Nephron progenitor cell (in vitro differentiated cells): ENCODE results near the gene TSEN2.
A peak's percentile ranks its signal among the peaks of the same experiment; 100 is the strongest.

Source experiments
- DNase-seq: peaks from one replicate; pipeline ENCODE4 v3.0.0; 2021
- H3K27ac Mint-ChIP-seq: 2 replicates; pipeline ENCODE4 v1.8.0; 2021; ENCODE audit warnings: mild to moderate bottlenecking, moderate library complexity, mixed read lengths
- H3K27me3 Mint-ChIP-seq: 2 replicates; pipeline ENCODE4 v1.8.0; 2021; ENCODE audit warnings: mild to moderate bottlenecking, low read depth, mixed read lengths; ENCODE audit not compliant: poor library complexity
- H3K36me3 Mint-ChIP-seq: 2 replicates; pipeline ENCODE4 v1.8.0; 2021; ENCODE audit warnings: low read depth, mixed read lengths
- H3K4me1 Mint-ChIP-seq: 2 replicates; pipeline ENCODE4 v1.8.0; 2021; ENCODE audit warnings: mixed read lengths
- H3K4me3 Mint-ChIP-seq: 2 replicates; pipeline ENCODE4 v1.8.0; 2021; ENCODE audit warnings: mild to moderate bottlenecking, moderate library complexity, mixed read lengths
- H3K9me3 Mint-ChIP-seq: 2 replicates; pipeline ENCODE4 v1.8.0; 2021; ENCODE audit warnings: mild to moderate bottlenecking, moderate library complexity, mixed read lengths
- CTCF ChIP-seq: fragments of 200-600 bp; sonication (generic); IDR thresholded peaks from 2 replicates; pipeline ENCODE4 v1.5.0; 2021; ENCODE audit warnings: antibody characterized with exemption

The TSEN2 gene

GRCh38 chr3:12470680-12471079 is 13.6 kb upstream of the TSEN2 start:
- Mint-ChIP-seq H3K9me3 (no peaks in the 10 kb centered on the region), H3K4me1 (no peaks in the 10 kb centered on the region), H3K27me3 (peaks cover 19% of the 10 kb centered on the region)

GRCh38 chr3:12471241-12471640 is 13.0 kb upstream of the TSEN2 start:
- Mint-ChIP-seq H3K27me3 (peaks cover 17% of the 10 kb centered on the region), H3K4me3 (no peak overlapping the region), H3K27ac (no peak overlapping the region), H3K9me3 (no peaks in the 10 kb centered on the region), H3K4me1 (no peaks in the 10 kb centered on the region), H3K36me3 (no peaks in the 10 kb centered on the region)
- TF ChIP-seq CTCF, result no peak
- DNase-seq, result no peak

More at GRCh38 chr3:12470680-12471079, 13.6 kb upstream of the TSEN2 start:
- Mint-ChIP-seq H3K36me3 (no peaks in the 10 kb centered on the region), H3K27ac (peak overlapping the region; percentile 22), H3K4me3 (no peak overlapping the region)
- no peak for TF ChIP-seq CTCF
- DNase-seq, result no peak

- no peaks in the 10 kb centered on the region for H3K36me3 Mint-ChIP-seq
- H3K27ac Mint-ChIP-seq, result no peak overlapping the region
- no peaks in the 10 kb centered on the region for H3K9me3 Mint-ChIP-seq
- no peak overlapping the region for H3K4me3 Mint-ChIP-seq
- peaks cover 16% of the 10 kb centered on the region for H3K27me3 Mint-ChIP-seq
- no peak for TF ChIP-seq CTCF
- DNase-seq, result no peak
- H3K4me1 Mint-ChIP-seq, result no peaks in the 10 kb centered on the region
Measured at GRCh38 chr3:12472000-12472610, 12.2 kb upstream of the TSEN2 start.

- Mint-ChIP-seq H3K4me3 (no peak overlapping the region), H3K9me3 (no peaks in the 10 kb centered on the region), H3K27me3 (peaks cover 16% of the 10 kb centered on the region), H3K4me1 (no peaks in the 10 kb centered on the region), H3K36me3 (no peaks in the 10 kb centered on the region), H3K27ac (no peak overlapping the region)
- no peak for TF ChIP-seq CTCF
- no peak for DNase-seq
Measured at GRCh38 chr3:12472796-12473195, 11.5 kb upstream of the TSEN2 start.

- Mint-ChIP-seq H3K4me3 (no peak overlapping the region), H3K27ac (no peak overlapping the region), H3K36me3 (no peaks in the 10 kb centered on the region), H3K9me3 (no peaks in the 10 kb centered on the region), H3K27me3 (peaks cover 13% of the 10 kb centered on the region), H3K4me1 (no peaks in the 10 kb centered on the region)
- no peak for TF ChIP-seq CTCF
- DNase-seq, result no peak
Measured at GRCh38 chr3:12473511-12473910, 10.8 kb upstream of the TSEN2 start.

GRCh38 chr3:12476238-12476897 is 7.9 kb upstream of the TSEN2 start:
- DNase-seq, result no peak
- no peak for TF ChIP-seq CTCF
- Mint-ChIP-seq H3K9me3 (no peaks in the 10 kb centered on the region), H3K4me1 (no peaks in the 10 kb centered on the region), H3K27me3 (peaks cover 13% of the 10 kb centered on the region), H3K36me3 (no peaks in the 10 kb centered on the region), H3K4me3 (no peak overlapping the region), H3K27ac (no peak overlapping the region)
